HG03354 (cell line): ENCODE measurements around the gene TMEM167A.
"Not testable (repeated sequence)": the region's sequence is repeated elsewhere in the genome, so short reads cannot be mapped to it uniquely, and the experiment has no call there.

Experiments
- ATAC-seq: cut with Tn5 transposase; IDR thresholded peaks from one replicate; pipeline ENCODE4 v1.9.1; 2021; ENCODE audit warnings: mild to moderate bottlenecking; ENCODE audit not compliant: unreplicated experiment, poor library complexity, severe bottlenecking

Gene TMEM167A

GRCh38 chr5:83093692-83094091, 16.5 kb upstream of the TMEM167A start:
- ATAC-seq, result no peak

- no peak for ATAC-seq
Measured at GRCh38 chr5:83092619-83093018, 15.4 kb upstream of the TMEM167A start.

- no peak for ATAC-seq
Measured at GRCh38 chr5:83090169-83090568, 13.0 kb upstream of the TMEM167A start.

GRCh38 chr5:83085106-83085505, 7.9 kb upstream of the TMEM167A start:
- ATAC-seq, result no peak

GRCh38 chr5:83084336-83084735, 7.1 kb upstream of the TMEM167A start:
- ATAC-seq, result no peak

- no peak for ATAC-seq
Measured at GRCh38 chr5:83082750-83083149, 5.6 kb upstream of the TMEM167A start.

- peak; percentile 9 for ATAC-seq
Measured at GRCh38 chr5:83077662-83078261, 568 bp upstream of the TMEM167A start.

- ATAC-seq, result no peak
Measured at GRCh38 chr5:83072966-83073365, 4.2 kb downstream of the TMEM167A start.

GRCh38 chr5:83071286-83072051, 5.7 kb downstream of the TMEM167A start:
- ATAC-seq, result no peak

GRCh38 chr5:83069096-83069799, 7.9 kb downstream of the TMEM167A start:
- no peak for ATAC-seq

- ATAC-seq, result not testable (repeated sequence)
Measured at GRCh38 chr5:83067377-83067776, 9.8 kb downstream of the TMEM167A start.

- ATAC-seq, result no peak
Measured at GRCh38 chr5:83066548-83067110, 10.6 kb downstream of the TMEM167A start.

GRCh38 chr5:83059341-83059740, 17.9 kb downstream of the TMEM167A start:
- no peak for ATAC-seq

- no peak for ATAC-seq
Measured at GRCh38 chr5:83058726-83059125, 18.5 kb downstream of the TMEM167A start.

- no peak for ATAC-seq
Measured at GRCh38 chr5:83055166-83055565, 22.0 kb downstream of the TMEM167A start.

GRCh38 chr5:83050723-83051340, 26.4 kb downstream of the TMEM167A start:
- no peak for ATAC-seq

GRCh38 chr5:83049370-83049885, 27.8 kb downstream of the TMEM167A start:
- ATAC-seq, result no peak

- no peak for ATAC-seq
Measured at GRCh38 chr5:83048811-83049210, 28.4 kb downstream of the TMEM167A start.

GRCh38 chr5:83048277-83048676, 28.9 kb downstream of the TMEM167A start:
- ATAC-seq, result no peak

GRCh38 chr5:83044926-83045325, 32.3 kb downstream of the TMEM167A start:
- ATAC-seq, result no peak
